ENCODE measurements around the gene OR6C3.
"Not testable (repeated sequence)": the region's sequence is repeated elsewhere in the genome, so short reads cannot be mapped to it uniquely, and the experiment has no call there.

The OR6C3 gene

GRCh38 chr12:55330446-55330845 lies at the start of gene OR6C3:
TSS of gene OR6C3 (plus strand) at chr12:55330746. CDS start at chr12:55331701, 955 bp downstream.
- DNase-seq (ENCODE audit: low spot score) = no peak

GRCh38 chr12:55280991-55281390 lies 49.6 kb upstream of the OR6C3 start:
- no peak for DNase-seq (ENCODE audit: low spot score)

GRCh38 chr12:55289999-55290398 lies 40.5 kb upstream of the OR6C3 start:
- DNase-seq (ENCODE audit: low spot score) = no peak

DNA sequence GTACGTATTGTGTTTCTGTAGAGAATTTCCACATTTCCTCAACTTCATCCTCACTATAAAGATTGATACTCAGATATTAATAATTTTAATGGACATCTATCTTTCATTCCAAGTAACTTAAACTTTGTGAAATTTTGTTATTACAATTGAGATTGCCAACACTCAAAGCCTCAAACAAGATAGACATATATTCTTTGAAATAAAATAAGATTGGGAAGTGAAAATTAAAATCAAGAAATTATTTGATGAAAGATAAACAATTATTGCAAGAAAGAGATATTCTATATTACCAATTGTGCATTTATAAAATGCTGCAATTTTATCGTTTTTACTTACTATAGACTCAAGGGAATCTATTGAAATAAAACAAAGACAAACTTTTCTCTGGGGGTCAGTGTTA lies 34.1 kb upstream of the OR6C3 start, which contains the start of gene OR6C6:
TSS of gene OR6C6 (minus strand) at position 101 of the 400 bp plus-strand sequence. CDS start 1,337 bp downstream, outside the sequence.
- DNase-seq (ENCODE audit: low spot score) = no peak

- DNase-seq (ENCODE audit: low spot score) = no peak
Measured at GRCh38 chr12:55314043-55314442, 16.5 kb upstream of the OR6C3 start, which contains the start of gene OR6C1. TSS of gene OR6C1 (plus strand) at chr12:55314343. CDS start at chr12:55320600, 6,257 bp downstream.

DNA sequence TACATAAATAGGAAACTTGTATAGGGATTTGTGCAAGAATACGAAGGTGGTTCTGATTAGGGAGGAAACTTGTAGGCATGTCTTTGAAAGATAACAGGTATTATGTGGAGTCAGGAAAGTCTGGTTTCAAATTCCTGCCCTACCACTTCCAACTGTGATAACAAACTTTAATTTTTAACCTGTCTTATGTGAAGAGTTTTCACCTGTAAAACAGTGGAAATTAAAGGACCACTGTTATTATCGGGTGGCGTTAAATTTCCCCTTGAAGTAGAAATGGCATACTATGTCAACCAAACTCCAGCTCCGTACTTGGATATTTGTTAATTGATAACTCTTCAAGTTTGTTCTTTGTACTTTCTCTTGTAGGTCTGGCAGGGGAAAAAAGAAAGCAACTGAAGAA lies 10.3 kb upstream of the OR6C3 start:
- no peak for DNase-seq (ENCODE audit: low spot score)

DNA sequence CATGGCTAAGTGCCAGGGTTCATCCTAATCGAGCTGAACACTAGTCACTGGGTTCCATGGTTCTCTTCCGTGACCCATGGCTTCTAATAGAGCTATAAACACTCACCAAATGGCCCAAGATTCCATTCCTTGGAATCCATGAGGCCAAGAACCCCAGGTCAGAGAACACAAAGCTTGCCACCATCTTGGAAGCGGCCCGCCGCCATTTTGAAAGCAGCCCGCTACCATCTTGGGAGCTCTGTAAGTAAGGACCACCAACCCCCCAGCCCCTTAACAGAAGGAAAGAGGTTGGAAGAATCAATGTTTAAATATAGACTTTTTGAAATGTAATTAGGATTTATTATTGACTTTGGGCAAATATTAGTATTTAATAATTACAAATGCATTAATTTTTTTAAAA lies 4.7 kb upstream of the OR6C3 start:
- not testable (repeated sequence) for DNase-seq (ENCODE audit: low spot score)

GRCh38 chr12:55336002-55336401 lies 5.5 kb downstream of the OR6C3 start:
- no peak for DNase-seq (ENCODE audit: low spot score)

- not testable (repeated sequence) for DNase-seq (ENCODE audit: low spot score)
Measured at GRCh38 chr12:55355338-55355737, 24.8 kb downstream of the OR6C3 start.

- no peak for DNase-seq (ENCODE audit: low spot score)
Measured at GRCh38 chr12:55362675-55363074, 32.1 kb downstream of the OR6C3 start, which contains the start of gene OR6C75. TSS of gene OR6C75 (plus strand) at chr12:55362975. CDS start at chr12:55365111, 2,136 bp downstream.

GRCh38 chr12:55365086-55365485 lies 34.5 kb downstream of the OR6C3 start:
- DNase-seq (ENCODE audit: low spot score) = no peak

GRCh38 chr12:55372521-55372920 lies 42.0 kb downstream of the OR6C3 start:
- no peak for DNase-seq (ENCODE audit: low spot score)

Measured in CD4-positive, alpha-beta T cell treated with Interleukin-6 at 100 ng/mL for 8 hours (primary cell).